Dedifferentiated amniotic fluid mesenchymal stem cell (primary cell): ENCODE results near the gene SUDS3.

Experiments
- DNase-seq: peaks from one replicate; pipeline ENCODE4 v3.0.0-alpha.2; 2016; ENCODE audit errors: extremely low spot score

The SUDS3 gene

DNA sequence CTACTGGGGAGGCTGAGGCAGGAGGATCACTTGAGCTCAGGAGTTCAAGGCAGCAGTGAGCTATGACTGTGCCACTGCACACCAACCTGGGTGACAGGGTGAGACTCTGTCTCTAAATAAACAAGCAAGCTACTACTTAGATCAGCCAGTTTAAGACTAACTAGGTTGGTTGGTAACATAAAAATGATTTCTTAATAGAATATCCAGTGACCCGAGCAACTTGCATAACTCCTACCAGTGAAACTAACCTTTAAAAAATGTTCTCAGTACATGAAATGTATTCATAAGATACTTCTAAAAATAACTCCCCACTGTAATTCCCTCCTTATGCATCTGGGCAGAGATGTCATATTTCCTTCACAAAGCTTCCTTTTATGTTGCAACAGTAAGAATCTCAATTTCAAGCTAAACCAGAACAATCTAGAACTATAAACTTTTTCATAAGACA lies 19.5 kb upstream of the SUDS3 start:
- peak; percentile 79 for DNase-seq

DNA sequence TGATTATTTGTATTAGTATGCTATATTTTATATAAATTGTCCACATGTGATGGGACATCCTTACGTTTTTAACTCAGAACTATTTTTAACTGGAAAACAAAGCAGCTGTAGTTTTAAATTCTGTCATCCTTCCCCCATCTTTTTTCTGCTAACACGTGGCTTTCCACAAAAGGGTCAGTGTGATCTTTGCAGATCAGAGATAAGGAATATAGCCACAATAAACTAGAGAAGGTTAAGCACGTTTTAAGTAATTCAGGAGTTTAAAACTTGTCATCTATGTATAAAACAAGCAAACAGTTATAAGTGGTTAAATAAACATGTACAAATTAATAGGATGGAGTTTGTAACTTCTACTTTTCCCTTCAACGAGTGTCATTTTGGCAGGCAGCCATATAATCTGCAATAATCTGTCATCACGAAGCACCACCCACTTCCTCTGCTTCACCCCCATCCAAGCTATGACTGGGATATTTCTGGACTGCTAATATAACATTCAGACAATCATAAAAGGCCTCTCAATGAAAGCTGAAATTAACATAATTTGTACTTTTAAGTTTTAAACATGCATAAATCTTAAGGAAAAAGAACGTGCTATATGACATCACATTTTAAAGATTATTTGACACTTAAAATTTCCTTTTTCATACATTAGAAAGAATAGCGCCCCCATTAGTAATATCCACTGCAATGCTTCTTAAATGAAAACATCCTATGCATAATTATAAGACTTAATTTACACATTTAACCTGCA lies 18.9 kb upstream of the SUDS3 start:
- no peak for DNase-seq

DNA sequence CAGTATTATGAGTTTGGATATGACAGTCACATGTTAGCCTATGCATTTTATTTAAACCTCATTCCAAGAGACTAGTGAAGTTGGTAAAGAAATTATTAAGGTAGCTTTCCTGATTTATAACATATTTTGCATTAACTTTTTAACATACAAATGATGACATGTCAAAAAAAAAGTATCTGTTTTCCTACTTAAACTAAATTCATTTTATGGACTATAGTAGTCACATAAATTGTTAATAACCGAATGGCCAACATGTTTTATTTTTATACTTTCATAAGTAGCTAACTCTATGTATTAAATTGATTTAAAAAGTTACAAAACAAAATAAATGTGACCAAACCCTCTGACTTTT lies 18.4 kb upstream of the SUDS3 start:
- DNase-seq, result no peak

DNA sequence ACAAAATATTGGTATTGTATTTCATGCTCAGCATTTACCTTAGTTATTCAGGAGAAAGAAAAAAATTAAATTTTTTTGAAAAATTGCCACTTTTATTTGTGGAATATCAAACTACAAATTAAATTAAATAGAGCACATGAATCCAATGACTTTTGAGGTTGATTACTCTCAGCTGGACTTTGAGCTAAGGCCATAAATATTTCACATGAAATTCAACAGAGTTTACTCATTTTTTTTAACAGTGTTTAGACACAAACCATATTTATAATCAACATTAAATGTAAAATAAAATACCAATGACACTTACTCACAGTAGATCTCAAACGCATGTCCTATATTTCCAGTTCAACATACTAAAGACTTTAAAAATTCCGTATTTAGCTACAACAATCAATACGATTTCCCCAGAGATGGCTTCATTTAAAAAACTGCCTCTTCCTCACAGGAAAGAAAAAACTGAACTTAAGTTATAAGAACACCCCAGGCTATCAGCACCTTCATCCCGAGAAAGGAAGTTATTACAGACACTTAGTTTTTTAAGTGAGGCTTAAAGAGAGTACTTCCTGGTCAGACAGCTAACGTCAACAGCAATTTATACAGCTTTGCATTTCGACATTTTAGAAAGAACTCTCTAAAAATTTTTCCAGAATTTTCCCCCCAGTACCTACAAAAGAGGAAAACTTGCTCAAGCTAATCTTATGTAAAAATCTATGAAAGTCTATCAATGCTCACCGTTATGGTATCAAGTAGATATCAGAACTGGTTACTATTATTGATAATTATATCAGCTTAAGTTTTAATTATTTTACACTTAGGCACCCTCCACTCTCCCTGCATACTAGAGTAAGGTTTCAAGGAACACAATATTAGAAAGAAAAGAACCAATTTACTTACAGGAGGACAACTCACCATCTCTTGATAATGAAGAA lies 17.5 kb upstream of the SUDS3 start:
- DNase-seq, result no peak

GRCh38 chr12:118359541-118359915 lies 16.8 kb upstream of the SUDS3 start:
- DNase-seq, result no peak

- DNase-seq, result no peak
Measured at GRCh38 chr12:118361092-118361404, 15.3 kb upstream of the SUDS3 start.

DNA sequence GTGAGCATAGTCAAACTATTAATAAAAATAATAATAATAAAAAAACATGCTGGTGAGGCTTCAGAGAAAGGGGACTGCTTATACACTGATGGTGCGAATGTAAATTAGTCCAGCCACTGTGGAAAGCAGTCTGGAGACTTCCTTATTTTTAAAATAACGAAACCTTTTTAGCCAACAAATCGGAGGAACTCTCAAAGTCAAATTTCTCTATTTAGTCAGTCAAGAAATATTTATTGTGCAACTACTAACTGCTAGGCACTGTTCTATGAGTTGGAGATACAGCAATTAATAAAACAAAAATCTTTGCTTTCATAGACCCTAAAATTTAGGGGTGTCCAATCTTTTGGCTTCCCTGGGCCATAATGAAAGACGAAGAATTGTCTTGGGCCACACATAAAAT lies 14.5 kb upstream of the SUDS3 start:
- no peak for DNase-seq

- no peak for DNase-seq
Measured at GRCh38 chr12:118368821-118369220, 7.5 kb upstream of the SUDS3 start.

- DNase-seq, result no peak
Measured at GRCh38 chr12:118370601-118371000, 5.8 kb upstream of the SUDS3 start.

GRCh38 chr12:118371321-118372282 lies 4.8 kb upstream of the SUDS3 start:
- DNase-seq, result no peak

- DNase-seq, result peak; percentile 99
Measured at GRCh38 chr12:118372541-118373495, 3.5 kb upstream of the SUDS3 start, which contains the start of gene TAOK3. TSS of gene TAOK3 (minus strand) at chr12:118372907. CDS start at chr12:118255567, 117,340 bp downstream.

DNA sequence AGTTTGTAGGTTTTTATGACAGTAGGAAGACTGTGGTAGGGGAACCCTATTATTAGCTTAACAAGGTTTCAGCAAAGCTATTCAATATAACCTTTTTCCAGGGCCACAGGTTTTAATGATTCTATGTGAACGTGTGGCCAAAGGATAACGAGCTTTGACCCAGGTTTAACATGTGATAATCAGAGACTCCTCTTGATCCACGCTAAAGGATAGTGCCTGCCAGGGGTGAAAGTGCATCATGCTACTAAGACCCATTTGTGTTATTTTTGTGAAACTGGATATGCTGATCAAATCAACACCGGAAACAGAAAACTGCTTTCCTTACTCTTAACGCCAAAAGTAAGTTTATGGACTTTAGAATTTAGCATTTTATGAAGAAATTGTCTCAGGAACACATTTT lies 2.7 kb upstream of the SUDS3 start:
- no peak for DNase-seq

DNA sequence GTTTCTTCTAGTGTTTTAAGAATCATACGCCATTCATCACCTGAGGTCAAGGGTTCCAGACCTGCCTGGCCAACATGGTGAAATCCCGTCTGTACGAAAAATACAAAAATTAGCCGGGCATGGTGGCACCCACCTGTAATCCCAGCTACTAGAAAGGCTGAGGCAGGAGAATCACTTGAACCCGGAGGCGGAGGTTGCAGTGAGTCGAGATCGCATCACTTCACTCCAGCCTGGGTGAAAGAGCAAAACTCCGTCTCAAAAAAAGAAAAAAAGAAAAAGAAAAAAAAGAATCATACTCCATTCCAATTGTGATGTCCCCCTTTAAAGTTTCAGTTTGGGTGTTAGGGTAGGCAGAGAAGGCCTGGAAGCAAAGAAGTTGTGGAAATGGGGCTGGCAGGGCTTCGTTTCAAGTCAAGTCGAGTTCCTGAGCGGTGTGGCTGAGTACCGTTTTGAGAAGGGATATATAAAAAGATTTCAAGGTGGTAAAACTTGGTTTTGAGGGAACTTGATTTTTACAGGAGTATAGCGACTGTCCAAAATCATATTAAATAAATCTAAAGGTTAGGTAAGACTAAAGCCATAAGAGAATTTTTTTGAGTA lies 2.1 kb upstream of the SUDS3 start:
- no peak for DNase-seq

- DNase-seq, result no peak
Measured at GRCh38 chr12:118374909-118375308, 1.4 kb upstream of the SUDS3 start.

DNA sequence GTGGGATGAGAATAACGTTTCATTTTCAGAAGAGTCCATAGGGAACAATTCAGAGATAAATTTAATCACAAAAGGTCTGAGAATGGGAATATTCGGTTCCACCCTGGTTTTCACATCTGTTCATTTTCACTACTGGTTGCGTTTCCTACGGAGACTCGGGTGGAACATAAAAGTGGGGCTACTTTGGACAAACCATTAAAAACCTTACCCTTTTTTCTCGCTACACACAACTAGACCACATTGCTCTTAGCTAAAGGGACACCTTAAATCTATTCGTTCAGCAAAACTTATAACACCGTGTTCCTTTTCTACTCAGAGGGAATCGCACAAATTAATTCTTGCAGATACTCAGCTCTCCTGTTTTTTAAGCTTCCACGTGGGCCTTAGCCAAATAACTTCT lies 1.0 kb upstream of the SUDS3 start:
- DNase-seq, result no peak

- no peak for DNase-seq
Measured at GRCh38 chr12:118377021-118377883, 897 bp downstream of the SUDS3 start.

DNA sequence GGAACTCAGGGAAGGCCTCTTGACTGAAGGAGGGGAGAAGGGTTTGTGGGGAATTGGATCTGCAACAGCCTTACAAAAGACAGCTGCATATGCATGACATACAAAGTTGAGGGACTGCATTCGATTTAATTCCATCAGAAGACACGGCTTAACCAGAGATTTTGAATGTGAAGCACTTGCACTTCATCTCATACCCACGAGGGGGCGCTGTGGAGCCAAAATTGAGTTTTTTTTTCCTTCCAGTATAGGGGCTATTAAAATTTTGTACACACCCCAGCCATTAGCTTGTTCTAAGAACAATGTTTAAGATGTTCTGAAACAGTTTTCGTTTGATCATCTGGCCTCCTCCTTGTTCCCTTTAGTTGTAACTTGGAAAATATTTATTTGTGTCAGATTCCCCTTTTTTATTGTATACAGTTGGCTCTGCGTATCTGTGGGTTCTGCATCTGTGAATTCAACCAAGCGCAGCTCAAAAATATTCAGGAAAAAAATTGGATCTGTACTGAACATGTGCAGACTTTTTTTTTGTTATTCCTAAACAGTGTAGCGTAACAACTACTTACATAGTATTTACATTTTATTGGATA lies 1.6 kb downstream of the SUDS3 start:
- DNase-seq, result peak; percentile 65

DNA sequence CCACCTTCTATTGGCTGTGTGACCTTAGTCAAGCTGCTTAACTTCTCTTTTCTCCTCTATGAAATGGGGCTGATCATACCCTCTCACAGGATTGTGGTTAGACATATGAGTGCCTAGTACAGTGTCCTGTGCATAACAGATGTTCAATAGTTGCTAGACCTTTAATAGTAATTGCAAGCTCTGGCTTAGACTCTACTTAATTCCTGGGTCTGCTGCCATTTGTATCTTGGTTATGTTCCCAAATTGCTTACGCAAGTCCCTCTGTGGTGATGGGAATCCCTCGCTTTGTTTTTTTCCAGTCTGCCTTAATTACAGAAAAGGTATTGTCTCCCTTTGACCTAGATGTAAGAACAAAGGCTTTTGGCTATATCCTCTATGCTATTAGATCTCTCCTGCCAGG lies 15.1 kb downstream of the SUDS3 start:
- DNase-seq, result no peak

DNA sequence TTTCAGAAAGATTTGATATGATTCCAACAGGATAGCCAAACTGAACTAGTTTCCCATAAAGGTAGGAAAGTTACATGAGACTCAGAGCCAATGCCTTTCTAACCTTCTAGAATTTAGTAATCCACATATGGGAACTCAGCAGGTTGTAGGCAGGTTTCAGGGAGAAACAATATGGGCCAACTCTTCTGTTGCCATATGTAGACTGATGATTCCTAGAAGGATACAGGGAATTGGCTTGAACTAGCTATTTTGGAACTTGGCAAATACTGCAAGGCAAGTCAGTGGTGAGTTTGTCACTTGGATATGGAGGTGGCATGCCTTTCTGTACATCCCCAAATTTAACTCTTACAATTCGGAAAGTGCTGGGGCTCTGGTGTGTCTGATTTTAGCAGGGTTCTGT lies 15.5 kb downstream of the SUDS3 start:
- DNase-seq, result no peak
